Breast epithelium (tissue), 4 donors: Measurements from ENCODE around the gene KCND3. TPM values are rescaled to one million over a fixed set of nuclear protein-coding genes. Genes with fewer than 3 reads are reported as not detected.

ENCODE experiments used
- DNase-seq, 2 donors: peaks; one replicate each; pipeline ENCODE4 v3.0.0-alpha.2; 2019; ENCODE audit warnings: low spot score in 2 of 2
- H3K27ac ChIP-seq, 2 donors: fragments of 200-600 bp; sonication (generic) in 1 of 2; one replicate each; pipeline ENCODE4 v1.5.1; 2016 to 2019; ENCODE audit warnings: mild to moderate bottlenecking in 1 of 2
- H3K27me3 ChIP-seq, 2 donors: fragments of 200-600 bp; sonication (generic) in 1 of 2; one replicate each; pipeline versions ENCODE4 v1.5.1 to v1.6.0; 2017 to 2019; ENCODE audit warnings: control low read depth in 1 of 2, mild to moderate bottlenecking in 1 of 2
- H3K36me3 ChIP-seq: fragments of 200-600 bp; one replicate; pipeline ENCODE4 v1.5.1; 2019
- H3K4me1 ChIP-seq, 2 donors: fragments of 200-600 bp; sonication (generic); one replicate each; pipeline ENCODE4 v1.5.1; 2016 to 2019; ENCODE audit warnings: control low read depth in 1 of 2
- H3K4me3 ChIP-seq, 3 donors: fragments of 200-600 bp; sonication (generic); 1 replicate in 2 of 3; 2 replicates in 1 of 3; pipeline ENCODE4 v1.5.1; 2016 to 2019; ENCODE audit warnings: mild to moderate bottlenecking in 3 of 3, moderate library complexity in 2 of 3
- H3K9me3 ChIP-seq, 2 donors: fragments of 200-600 bp; sonication (generic) in 1 of 2; one replicate each; pipeline ENCODE4 v1.5.1; 2016 to 2019; ENCODE audit warnings: control low read depth in 1 of 2
- CTCF ChIP-seq, 3 donors: fragments of 450-650 bp; IDR thresholded peaks; one replicate each; pipeline ENCODE4 v1.5.1; 2016 to 2017; ENCODE audit warnings: antibody characterized with exemption in 3 of 3, mild to moderate bottlenecking in 3 of 3, moderate library complexity in 3 of 3
- POLR2A ChIP-seq: fragments of 450-650 bp; IDR thresholded peaks from one replicate; pipeline ENCODE4 v1.6.1; 2016; ENCODE audit warnings: antibody characterized with exemption, mild to moderate bottlenecking, moderate library complexity
- POLR2AphosphoS5 ChIP-seq, 3 donors: sonication (generic); formaldehyde crosslinking; IDR thresholded peaks; one replicate each; pipeline ENCODE4 v1.6.1; 2017; ENCODE audit warnings: antibody characterized with exemption in 3 of 3
- intact Hi-C: fragments of 100-400 bp; cut with DNase I; formaldehyde crosslinking; loops from one replicate; pipeline ENCODE4 v1.15.1; 2023; ENCODE audit warnings: low total_unique reads
- total RNA-seq, 3 donors: library from RNA; depleted of rRNA; stranded (reverse); fragments of >200 nt; gene quantifications; one replicate each; pipeline ENCODE4 v1.1.0, GENCODE V29; 2016

The KCND3 gene
- total RNA-seq, 3 donors from 2014 or later, result 5.9 to 10.2 (median 6.7) TPM

- TF ChIP-seq CTCF (IDR thresholded peaks at IDR 0.05) (no peak), POLR2AphosphoS5 (IDR thresholded peaks at IDR 0.05) (no peak), POLR2A (no peak)
- no peak overlapping the region for H3K27ac ChIP-seq
- H3K4me1 ChIP-seq, result no peaks in the 10 kb centered on the region
- intact Hi-C loops, result no loop called here
- no peak overlapping the region for H3K4me3 ChIP-seq
- DNase-seq, result no peak
- H3K9me3 ChIP-seq, result no peaks in the 10 kb centered on the region
- no peaks in the 10 kb centered on the region for H3K36me3 ChIP-seq
- H3K27me3 ChIP-seq, result no peaks in the 10 kb centered on the region
Observed at GRCh38 chr1:111977378-111977777, 12.1 kb downstream of the KCND3 start.

GRCh38 chr1:111976842-111977241, 12.6 kb downstream of the KCND3 start:
- Histone ChIP-seq H3K4me1 (no peaks in the 10 kb centered on the region), H3K36me3 (no peaks in the 10 kb centered on the region), H3K9me3 (no peaks in the 10 kb centered on the region), H3K27ac (no peak overlapping the region), H3K4me3 (no peak overlapping the region), H3K27me3 (no peaks in the 10 kb centered on the region)
- TF ChIP-seq CTCF (IDR thresholded peaks at IDR 0.05) (no peak), POLR2AphosphoS5 (IDR thresholded peaks at IDR 0.05) (no peak), POLR2A (no peak)
- intact Hi-C loops, result no loop called here
- no peak for DNase-seq

- Histone ChIP-seq H3K9me3 (no peaks in the 10 kb centered on the region), H3K27ac (no peak overlapping the region), H3K36me3 (no peaks in the 10 kb centered on the region), H3K4me3 (no peak overlapping the region), H3K27me3 (no peaks in the 10 kb centered on the region), H3K4me1 (no peaks in the 10 kb centered on the region)
- TF ChIP-seq POLR2AphosphoS5 (IDR thresholded peaks at IDR 0.05) (no peak), POLR2A (no peak), CTCF (IDR thresholded peaks at IDR 0.05) (no peak)
- DNase-seq, result no peak
- intact Hi-C loops, result no loop called here
Observed at GRCh38 chr1:111976332-111976731, 13.1 kb downstream of the KCND3 start.

GRCh38 chr1:111973150-111973790, 16.2 kb downstream of the KCND3 start:
- Histone ChIP-seq H3K9me3 (no peaks in the 10 kb centered on the region), H3K27ac (no peak overlapping the region), H3K27me3 (no peaks in the 10 kb centered on the region), H3K36me3 (no peaks in the 10 kb centered on the region), H3K4me1 (no peaks in the 10 kb centered on the region), H3K4me3 (no peak overlapping the region)
- no peak for DNase-seq
- intact Hi-C loops, result no loop called here
- TF ChIP-seq POLR2A, result no peak
- no peak for TF ChIP-seq POLR2AphosphoS5 (IDR thresholded peaks at IDR 0.05)
- TF ChIP-seq CTCF (IDR thresholded peaks at IDR 0.05), result no peak

- DNase-seq, result no peak
- no peak overlapping the region for H3K27ac ChIP-seq
- H3K9me3 ChIP-seq, result no peaks in the 10 kb centered on the region
- H3K36me3 ChIP-seq, result no peaks in the 10 kb centered on the region
- TF ChIP-seq POLR2AphosphoS5 (IDR thresholded peaks at IDR 0.05), result no peak
- TF ChIP-seq CTCF (IDR thresholded peaks at IDR 0.05), result no peak
- no peak for TF ChIP-seq POLR2A
- intact Hi-C loops, result no loop called here
- H3K4me3 ChIP-seq, result no peak overlapping the region
- no peaks in the 10 kb centered on the region for H3K27me3 ChIP-seq
- H3K4me1 ChIP-seq, result no peaks in the 10 kb centered on the region
Observed at GRCh38 chr1:111971396-111971795, 18.1 kb downstream of the KCND3 start.
